Dendritic cell treated with granulocyte-macrophage colony-stimulating factor and Interleukin-4, amounts not matched to agents 40 ng/mL and 50 ng/mL, for 4 days (primary cell): ENCODE measurements around the gene MYADM.
"Not testable (repeated sequence)": the region's sequence is repeated elsewhere in the genome, so short reads cannot be mapped to it uniquely, and the experiment has no call there.

Experiments
- H3K27ac Mint-ChIP-seq: one replicate; pipeline ENCODE4 v1.8.0; 2022; ENCODE audit warnings: mild to moderate bottlenecking, mixed read lengths
- H3K27me3 Mint-ChIP-seq: one replicate; pipeline ENCODE4 v1.8.0; 2022; ENCODE audit warnings: mild to moderate bottlenecking, mixed read lengths
- H3K36me3 Mint-ChIP-seq: one replicate; pipeline ENCODE4 v1.8.0; 2022; ENCODE audit warnings: low read depth, mixed read lengths
- H3K4me1 Mint-ChIP-seq: one replicate; pipeline ENCODE4 v1.8.0; 2022; ENCODE audit warnings: low read depth, mixed read lengths
- H3K4me3 Mint-ChIP-seq: one replicate; pipeline ENCODE4 v1.8.0; 2022; ENCODE audit warnings: mild to moderate bottlenecking, moderate library complexity, mixed read lengths
- H3K9me3 Mint-ChIP-seq: one replicate; pipeline ENCODE4 v1.8.0; 2022; ENCODE audit warnings: mixed read lengths
- intact Hi-C: fragments of 100-400 bp; cut with micrococcal nuclease; formaldehyde crosslinking; loops from one replicate; pipeline ENCODE4 v1.15.0; 2022

The MYADM gene

DNA sequence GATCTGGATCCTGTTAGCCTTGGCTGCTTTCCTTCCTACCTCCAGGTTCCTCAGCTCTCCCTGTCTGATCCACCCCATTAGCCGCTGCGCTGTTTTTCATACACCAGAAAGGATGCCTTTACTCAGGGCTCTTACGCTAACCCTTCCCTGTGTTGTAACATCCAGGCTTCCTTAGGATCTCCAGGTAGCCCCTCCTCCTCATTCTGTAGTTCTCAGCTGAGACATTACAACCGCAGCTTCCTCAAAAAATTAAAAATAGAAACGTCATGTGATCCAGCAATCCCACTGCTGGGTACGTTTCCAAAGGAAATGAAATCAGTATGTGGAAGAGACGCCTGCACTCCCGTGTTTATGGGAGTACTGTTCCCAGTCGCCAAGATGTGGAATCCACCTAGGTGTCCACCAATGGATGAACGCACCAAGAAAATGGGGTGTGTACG is 18.4 kb upstream of the MYADM start:
- Mint-ChIP-seq H3K4me1 (peaks cover 59% of the 10 kb centered on the region), H3K36me3 (no peaks in the 10 kb centered on the region), H3K9me3 (no peaks in the 10 kb centered on the region), H3K27me3 (peaks cover 15% of the 10 kb centered on the region), H3K4me3 (peak overlapping the region; percentile 53), H3K27ac (peak overlapping the region; percentile 49)
- intact Hi-C loops = no loop called here

GRCh38 chr19:53853707-53854106 is 14.0 kb upstream of the MYADM start:
- Mint-ChIP-seq H3K36me3 (no peaks in the 10 kb centered on the region), H3K27ac (no peak overlapping the region)
- intact Hi-C loops = loop anchor here (2.0 kb wide), 1 partner anchor 13 kb away; the partner anchor contains the start of gene MYADM

DNA sequence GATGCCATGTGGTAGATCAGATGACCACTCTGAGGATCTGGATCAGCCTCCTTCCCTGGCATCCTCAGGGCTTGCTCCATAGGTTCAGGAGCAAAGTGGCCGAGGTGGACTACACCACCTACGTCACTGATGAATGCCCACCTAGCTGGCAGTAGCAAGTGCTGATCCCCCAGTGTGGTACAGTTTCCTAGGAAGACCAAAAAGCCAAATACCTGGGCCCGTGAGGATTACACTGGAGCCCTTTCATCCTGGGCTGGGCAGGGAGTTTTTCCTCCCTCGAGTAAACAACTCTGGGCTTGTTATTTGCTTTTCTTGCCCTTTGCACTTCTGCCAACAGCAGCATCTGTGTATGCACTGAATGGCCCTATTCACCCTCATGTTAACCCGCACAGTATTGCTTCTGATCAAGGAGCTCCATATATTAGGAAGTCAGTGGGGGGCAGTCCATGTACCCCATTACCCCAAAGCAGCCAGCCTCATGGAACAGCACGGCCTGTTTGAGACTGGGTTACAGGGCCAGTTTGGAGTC is 3.3 kb upstream of the MYADM start:
- peaks cover 28% of the 10 kb centered on the region for H3K27me3 Mint-ChIP-seq
- H3K36me3 Mint-ChIP-seq = peaks cover 12% of the 10 kb centered on the region
- peaks cover 39% of the 10 kb centered on the region for H3K4me1 Mint-ChIP-seq
- no peaks in the 10 kb centered on the region for H3K9me3 Mint-ChIP-seq
- H3K4me3 Mint-ChIP-seq = no peak overlapping the region
- no peak overlapping the region for H3K27ac Mint-ChIP-seq
- intact Hi-C loops = no loop called here

More at GRCh38 chr19:53853707-53854106, 14.0 kb upstream of the MYADM start:
- Mint-ChIP-seq H3K9me3 (no peaks in the 10 kb centered on the region), H3K4me1 (peaks cover 29% of the 10 kb centered on the region), H3K27me3 (peaks cover 20% of the 10 kb centered on the region), H3K4me3 (no peak overlapping the region)

GRCh38 chr19:53865523-53865917 is 2.2 kb upstream of the MYADM start:
- intact Hi-C loops = no loop called here
- peaks cover 24% of the 10 kb centered on the region for H3K27me3 Mint-ChIP-seq
- H3K9me3 Mint-ChIP-seq = no peaks in the 10 kb centered on the region
- peak overlapping the region; percentile 93 for H3K4me3 Mint-ChIP-seq
- peaks cover 14% of the 10 kb centered on the region for H3K36me3 Mint-ChIP-seq
- H3K27ac Mint-ChIP-seq = peak overlapping the region; percentile 95
- peaks cover 42% of the 10 kb centered on the region for H3K4me1 Mint-ChIP-seq

- Mint-ChIP-seq H3K4me3 (peak overlapping the region; percentile 93), H3K27ac (peak overlapping the region; percentile 95), H3K27me3 (peaks cover 22% of the 10 kb centered on the region), H3K4me1 (peaks cover 49% of the 10 kb centered on the region), H3K9me3 (no peaks in the 10 kb centered on the region), H3K36me3 (peaks cover 21% of the 10 kb centered on the region)
- intact Hi-C loops = loop anchor here (2.0 kb wide), 1 partner anchor 13 kb away; no protein-coding TSS in a partner anchor
Measured at GRCh38 chr19:53865918-53866864, 1.5 kb upstream of the MYADM start.

- no peaks in the 10 kb centered on the region for H3K9me3 Mint-ChIP-seq
- intact Hi-C loops = loop anchor here (2.0 kb wide), 1 partner anchor 14 kb away; no protein-coding TSS in a partner anchor
- peaks cover 27% of the 10 kb centered on the region for H3K36me3 Mint-ChIP-seq
Measured at GRCh38 chr19:53866865-53867224, 838 bp upstream of the MYADM start.

DNA sequence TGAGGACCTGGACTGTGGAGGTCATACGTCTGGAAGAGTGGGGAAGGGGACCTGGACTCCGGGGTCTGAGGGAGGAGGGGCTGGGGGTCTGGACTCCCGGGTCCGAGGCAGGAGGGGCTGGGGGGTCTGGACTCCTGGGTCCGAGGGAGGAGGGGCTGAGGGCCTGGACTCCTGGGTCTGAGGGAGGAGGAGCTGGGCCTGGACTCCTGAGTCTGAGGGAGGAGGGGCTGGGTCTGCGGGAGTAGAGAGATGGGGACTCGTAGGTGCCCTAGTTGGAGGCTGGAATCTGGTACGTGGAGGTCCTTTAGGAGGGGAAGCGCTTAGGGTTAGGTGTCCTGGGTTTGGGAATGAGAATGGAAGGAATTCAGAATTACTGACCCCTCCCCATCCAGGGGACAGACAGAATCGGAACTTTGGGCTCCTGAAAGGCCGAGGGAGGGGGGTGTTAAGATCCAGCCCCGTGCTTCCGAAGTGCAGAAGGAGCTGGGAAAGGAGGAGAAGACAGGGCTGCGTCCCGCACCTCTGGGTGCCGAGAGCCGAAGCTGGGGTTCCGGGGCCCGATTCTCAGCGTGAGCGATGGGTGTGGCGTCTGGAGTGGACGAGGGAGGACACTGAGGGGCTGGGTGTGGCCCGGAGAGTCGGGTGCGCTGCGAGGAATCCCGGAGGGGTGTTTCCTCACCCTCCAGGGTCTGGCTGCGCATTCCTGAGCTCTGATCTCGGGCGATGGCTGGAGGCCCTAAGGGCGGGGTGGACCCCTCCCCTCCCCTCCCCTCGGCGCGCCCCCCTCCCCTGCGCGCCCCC is 608 bp downstream of the MYADM start:
- intact Hi-C loops = loop anchor here (2.0 kb wide), 1 partner anchor 269 kb away; the partner anchor contains the start of gene CNOT3
- peaks cover 38% of the 10 kb centered on the region for H3K36me3 Mint-ChIP-seq
- peaks cover 9% of the 10 kb centered on the region for H3K27me3 Mint-ChIP-seq
- H3K9me3 Mint-ChIP-seq = no peaks in the 10 kb centered on the region
- H3K4me3 Mint-ChIP-seq = peak overlapping the region; percentile 93
- H3K4me1 Mint-ChIP-seq = peaks cover 66% of the 10 kb centered on the region
- peak overlapping the region; percentile 95 for H3K27ac Mint-ChIP-seq

More at GRCh38 chr19:53866865-53867224, 838 bp upstream of the MYADM start:
- Mint-ChIP-seq H3K27ac (peak overlapping the region; percentile 95), H3K27me3 (peaks cover 22% of the 10 kb centered on the region), H3K4me3 (peak overlapping the region; percentile 93), H3K4me1 (peaks cover 56% of the 10 kb centered on the region)

- Mint-ChIP-seq H3K9me3 (no peaks in the 10 kb centered on the region), H3K36me3 (peaks cover 47% of the 10 kb centered on the region), H3K4me1 (peaks cover 74% of the 10 kb centered on the region), H3K4me3 (peak overlapping the region; percentile 93), H3K27me3 (peaks cover 4% of the 10 kb centered on the region), H3K27ac (peak overlapping the region; percentile 95)
- intact Hi-C loops = loop anchor here (2.0 kb wide), 1 partner anchor 268 kb away; the partner anchor contains the start of gene CNOT3
Measured at GRCh38 chr19:53868892-53869804, 1.5 kb downstream of the MYADM start.

DNA sequence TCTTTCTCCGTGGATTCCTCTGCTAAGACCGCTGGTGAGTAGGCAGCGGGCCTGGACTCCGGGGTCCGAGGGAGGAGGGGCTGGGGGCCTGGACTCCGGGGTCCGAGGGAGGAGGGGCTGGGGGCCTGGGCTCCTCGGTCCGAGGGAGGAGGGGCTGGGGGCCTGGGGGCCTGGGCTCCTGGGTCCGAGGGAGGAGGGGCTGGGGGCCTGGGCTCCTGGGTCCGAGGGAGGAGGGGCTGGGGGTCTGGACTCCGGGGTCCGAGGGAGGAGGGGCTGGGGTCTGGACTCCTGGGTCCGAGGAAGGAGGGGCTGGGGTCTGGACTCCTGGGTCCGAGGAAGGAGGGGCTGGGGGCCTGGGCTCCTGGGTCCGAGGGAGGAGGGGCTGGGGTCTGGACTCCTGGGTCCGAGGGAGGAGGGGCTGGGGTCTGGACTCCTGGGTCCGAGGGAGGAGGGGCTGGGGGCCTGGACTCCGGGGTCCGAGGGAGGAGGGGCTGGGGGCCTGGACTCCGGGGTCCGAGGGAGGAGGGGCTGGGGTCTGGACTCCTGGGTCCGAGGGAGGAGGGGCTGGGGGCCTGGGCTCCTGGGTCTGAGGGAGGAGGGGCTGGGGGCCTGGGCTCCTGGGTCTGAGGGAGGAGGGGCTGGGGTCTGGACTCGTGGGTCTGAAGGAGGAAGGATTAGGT is 2.3 kb downstream of the MYADM start:
- intact Hi-C loops = loop anchor here (2.0 kb wide), 1 partner anchor 267 kb away; the partner anchor contains the start of gene CNOT3
- H3K4me3 Mint-ChIP-seq = peak overlapping the region; percentile 93
- H3K9me3 Mint-ChIP-seq, H3K27me3 Mint-ChIP-seq: not testable (repeated sequence)
- peak overlapping the region; percentile 95 for H3K27ac Mint-ChIP-seq
- H3K36me3 Mint-ChIP-seq = peaks cover 55% of the 10 kb centered on the region
- peaks cover 78% of the 10 kb centered on the region for H3K4me1 Mint-ChIP-seq

GRCh38 chr19:53870485-53870844 is 2.8 kb downstream of the MYADM start:
- Mint-ChIP-seq H3K27ac (peak overlapping the region; percentile 83), H3K36me3 (peaks cover 60% of the 10 kb centered on the region), H3K4me1 (peaks cover 78% of the 10 kb centered on the region), H3K4me3 (peak overlapping the region; percentile 73), H3K27me3 (no peaks in the 10 kb centered on the region), H3K9me3 (no peaks in the 10 kb centered on the region)
- intact Hi-C loops = no loop called here

DNA sequence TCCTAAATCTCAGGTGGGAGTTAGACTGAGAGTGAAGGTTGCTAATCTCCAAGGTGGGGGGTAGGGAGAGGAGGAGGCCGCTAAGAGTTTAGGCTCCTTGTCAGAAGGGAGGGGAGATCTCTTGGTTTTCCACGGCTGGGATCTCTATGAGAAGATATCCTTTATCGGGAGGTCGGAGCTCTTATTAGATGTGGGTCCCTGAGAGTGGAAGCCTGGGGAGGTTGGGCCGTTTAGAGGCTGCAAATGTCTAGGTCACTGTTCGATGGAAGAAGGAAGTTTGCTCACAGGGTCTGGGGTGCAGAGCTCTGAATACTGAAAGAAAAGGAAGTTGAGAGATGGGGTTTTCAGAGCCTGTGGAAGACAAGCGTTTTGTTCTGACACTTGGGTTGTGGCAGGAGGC is 3.8 kb downstream of the MYADM start:
- intact Hi-C loops = no loop called here
- H3K27ac Mint-ChIP-seq = peak overlapping the region; percentile 83
- no peaks in the 10 kb centered on the region for H3K27me3 Mint-ChIP-seq
- H3K9me3 Mint-ChIP-seq = no peaks in the 10 kb centered on the region
- H3K4me3 Mint-ChIP-seq = peak overlapping the region; percentile 73
- peaks cover 78% of the 10 kb centered on the region for H3K4me1 Mint-ChIP-seq
- H3K36me3 Mint-ChIP-seq = peaks cover 60% of the 10 kb centered on the region

DNA sequence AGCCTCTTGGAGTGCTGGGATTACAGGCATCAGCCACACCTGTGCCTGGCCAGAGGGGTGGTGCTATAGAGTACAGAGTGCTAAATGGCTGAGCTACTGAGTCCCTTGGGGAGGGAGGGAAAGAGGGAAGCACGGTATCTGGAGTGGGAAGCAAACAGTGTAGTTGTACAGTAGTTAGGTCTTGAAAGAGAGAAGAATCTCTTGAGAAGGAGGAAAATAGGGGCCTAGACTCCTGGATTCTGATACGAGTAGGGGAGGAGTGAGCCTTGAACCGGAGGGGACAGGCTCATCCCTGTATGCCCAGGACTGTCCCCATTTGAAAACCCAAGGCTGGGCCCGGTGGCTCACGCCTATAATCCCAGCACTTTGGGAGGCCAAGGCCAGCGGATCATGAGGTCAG is 5.1 kb downstream of the MYADM start:
- H3K36me3 Mint-ChIP-seq = peaks cover 63% of the 10 kb centered on the region
- no peak overlapping the region for H3K4me3 Mint-ChIP-seq
- no peaks in the 10 kb centered on the region for H3K9me3 Mint-ChIP-seq
- no peaks in the 10 kb centered on the region for H3K27me3 Mint-ChIP-seq
- intact Hi-C loops = no loop called here
- H3K27ac Mint-ChIP-seq = peak overlapping the region; percentile 83
- peaks cover 79% of the 10 kb centered on the region for H3K4me1 Mint-ChIP-seq
